ENCODE measurements around the gene BMPR1B. TPM values are rescaled to one million over a fixed set of nuclear protein-coding genes. Genes with fewer than 3 reads are reported as not detected.

The BMPR1B gene
- total and polyA plus RNA-seq, 4 donors = 0.27 to 0.70 (median 0.48) TPM

DNA sequence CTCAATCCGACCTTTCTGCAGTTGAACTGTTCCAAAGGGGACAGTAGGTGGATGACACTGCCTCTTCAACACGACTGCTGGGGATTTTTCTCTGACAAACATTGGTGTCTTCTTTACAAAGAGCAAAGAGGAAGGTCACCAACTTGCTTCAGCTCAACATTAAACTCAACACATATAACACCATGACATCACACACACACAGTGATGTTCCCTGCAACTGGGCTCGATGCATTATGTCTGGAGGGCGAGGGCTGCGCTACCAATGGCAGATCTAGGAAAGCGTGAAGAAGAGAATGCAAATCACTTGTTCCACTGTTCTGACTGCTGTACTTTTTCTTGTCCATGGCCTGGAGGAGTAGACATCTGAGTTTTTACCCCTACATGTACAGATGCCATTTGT is 405.1 kb downstream of the BMPR1B start (continued):
- TF ChIP-seq REST (IDR thresholded peaks at IDR 0.05) (no peak), CTCF (IDR thresholded peaks at IDR 0.05; ENCODE audit: low read depth, low read length, missing input control) (no peak), JUND (IDR thresholded peaks at IDR 0.05) (no peak), FOXA1 (IDR thresholded peaks at IDR 0.05) (no peak)

DNA sequence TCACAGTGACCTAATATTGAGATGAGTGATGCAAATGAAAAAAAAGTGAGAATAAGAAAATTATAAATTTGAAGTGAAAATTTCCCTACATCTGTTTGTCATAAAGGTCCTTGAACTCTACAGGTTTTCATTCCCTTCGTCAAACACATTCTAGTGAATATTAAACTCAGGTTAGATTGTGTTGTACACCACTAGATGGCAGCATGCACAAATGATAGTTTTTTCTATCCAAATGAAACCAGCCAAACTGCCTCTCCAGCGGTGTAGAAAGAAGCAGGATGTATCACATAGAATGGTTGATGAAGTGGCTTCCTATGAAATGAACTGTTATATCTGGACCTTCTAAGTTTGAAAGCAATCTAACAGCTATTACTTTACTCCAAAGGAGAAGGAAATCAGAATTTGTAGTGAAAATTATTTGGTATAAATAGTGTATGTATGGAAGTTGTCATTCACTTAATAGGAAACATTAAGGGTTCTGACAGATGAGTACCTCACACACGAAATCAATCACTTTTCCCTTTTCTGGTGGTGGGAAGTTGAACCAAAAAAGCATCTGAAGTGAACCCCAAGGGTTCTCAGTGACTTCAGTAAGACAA is 408.3 kb downstream of the BMPR1B start:
- Histone ChIP-seq H3K4me3 (ENCODE audit: low read depth in 1 of 3, low read length in 3 of 3) (no peak overlapping the region), H3K27ac (ENCODE audit: low read depth in 1 of 2, low read length in 2 of 2) (no peak overlapping the region), H3K4me1 (ENCODE audit: control insufficient read depth in 4 of 4, insufficient read depth in 4 of 4, low read length in 3 of 4) (no peaks in the 10 kb centered on the region), H3K9ac (ENCODE audit: low read depth in 1 of 2, low read length in 2 of 2) (no peak overlapping the region), H3K36me3 (ENCODE audit: control insufficient read depth in 4 of 4, insufficient read depth in 3 of 4, low read depth in 1 of 4, low read length in 3 of 4) (no peaks in the 10 kb centered on the region), H3K9me3 (ENCODE audit: control insufficient read depth in 4 of 4, low read length in 3 of 4) (no peaks in the 10 kb centered on the region), H3K27me3 (ENCODE audit: control insufficient read depth in 4 of 4, insufficient read depth in 4 of 4, low read length in 3 of 4) (peaks cover 0 to 8% (median 0%) of the 10 kb centered on the region in 4 donors)
- DNase-seq (ENCODE audit: low spot score) = no peak
- TF ChIP-seq TAF1 (conservative IDR thresholded peaks at IDR 0.05) = no peak
- peak; percentile 24 to 32 for TF ChIP-seq RXRA (IDR thresholded peaks at IDR 0.05)
- peak; percentile 70 for TF ChIP-seq CTCF (IDR thresholded peaks at IDR 0.05; ENCODE audit: low read depth, low read length, missing input control)
- TF ChIP-seq, protein P1, sequence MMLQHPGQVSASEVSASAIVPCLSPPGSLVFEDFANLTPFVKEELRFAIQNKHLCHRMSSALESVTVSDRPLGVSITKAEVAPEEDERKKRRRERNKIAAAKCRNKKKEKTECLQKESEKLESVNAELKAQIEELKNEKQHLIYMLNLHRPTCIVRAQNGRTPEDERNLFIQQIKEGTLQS (IDR thresholded peaks at IDR 0.05) = no peak
- TF ChIP-seq RAD21 (IDR thresholded peaks at IDR 0.05) = peak; percentile 90 to 91
- WGBS = 6% methylated on average over 3 of the region's 3 CpGs

- 76% methylated on average over 7 of the region's 7 CpGs for WGBS
- TF ChIP-seq NR2F2 (IDR thresholded peaks at IDR 0.05) (no peak), HNF4G (IDR thresholded peaks at IDR 0.05) (no peak)
- H3K4me1 ChIP-seq (ENCODE audit: control insufficient read depth in 4 of 4, insufficient read depth in 4 of 4, low read length in 3 of 4) = no peaks in the 10 kb centered on the region
Observed at GRCh38 chr4:95167805-95168204, 410.1 kb downstream of the BMPR1B start.

More at GRCh38 chr4:95167805-95168204, 410.1 kb downstream of the BMPR1B start:
- peaks cover 0 to 5% (median 0%) of the 10 kb centered on the region in 4 donors for H3K27me3 ChIP-seq (ENCODE audit: control insufficient read depth in 4 of 4, insufficient read depth in 4 of 4, low read length in 3 of 4)
- H3K27ac ChIP-seq (ENCODE audit: low read depth in 1 of 2, low read length in 2 of 2) = no peak overlapping the region
- H3K9ac ChIP-seq (ENCODE audit: low read depth in 1 of 2, low read length in 2 of 2) = no peak overlapping the region
- DNase-seq (ENCODE audit: low spot score) = no peak
- H3K36me3 ChIP-seq (ENCODE audit: control insufficient read depth in 4 of 4, insufficient read depth in 3 of 4, low read depth in 1 of 4, low read length in 3 of 4) = no peaks in the 10 kb centered on the region
- H3K4me3 ChIP-seq (ENCODE audit: low read depth in 1 of 3, low read length in 3 of 3) = no peak overlapping the region
- no peaks in the 10 kb centered on the region for H3K9me3 ChIP-seq (ENCODE audit: control insufficient read depth in 4 of 4, low read length in 3 of 4)

Measured in liver (tissue), 9 donors.